Measurements from ENCODE around the gene ZNF518A. TPM values are rescaled to one million over a fixed set of nuclear protein-coding genes. Genes with fewer than 3 reads are reported as not detected.

The ZNF518A gene
- total RNA-seq (2022; extraction: Qiagen RNA extraction; ENCODE audit: low read depth), result 3.0 to 8.1 TPM (median 7.2 TPM) in 5 replicates

GRCh38 chr10:96129387-96130325, at the start of gene ZNF518A:
Gene ZNF518A, plus strand, starts transcription at chr10:96130297. Its CDS starts 26,026 bp downstream, at chr10:96156323.

Other genes starting within 250 kb of the ZNF518A start
- gene CC2D2B, start 222.3 kb upstream of the ZNF518A start, total RNA-seq (2022; extraction: Qiagen RNA extraction; ENCODE audit: low read depth), result 0.14 TPM in 2 of 5 replicates, not detected in the others
- 3.0 to 7.8 TPM (median 6.9 TPM) in 5 replicates for gene CCNJ, start 86.7 kb upstream of the ZNF518A start, total RNA-seq (2022; extraction: Qiagen RNA extraction; ENCODE audit: low read depth)
- not detected in 5 replicates for gene BLNK, start 141.3 kb downstream of the ZNF518A start, total RNA-seq (2022; extraction: Qiagen RNA extraction; ENCODE audit: low read depth)
- gene DNTT, start 174.1 kb downstream of the ZNF518A start, total RNA-seq (2022; extraction: Qiagen RNA extraction; ENCODE audit: low read depth), result not detected in 5 replicates
- gene OPALIN, start 228.7 kb downstream of the ZNF518A start, total RNA-seq (2022; extraction: Qiagen RNA extraction; ENCODE audit: low read depth), result not detected in 5 replicates

All from A549 treated with RU486 at 1 μM for 4 hours (cell line).